NCI-H82 treated with DMSO at 0.1 percent for 48 hours (cell line): ENCODE results near the gene VPS51.

Experiments used
- DNase-seq: peaks from one replicate; lab custom pipeline; 2025; ENCODE audit not compliant: unreplicated experiment; lab: John Stamatoyannopoulos, UW

Gene VPS51

GRCh38 chr11:65071907-65072630 lies 23.9 kb upstream of the VPS51 start:
- no peak for DNase-seq

- no peak for DNase-seq
These were observed 23.4 kb upstream of the VPS51 start for GRCh38 chr11:65072631-65072966.

- DNase-seq = peak; percentile 6
These were observed 18.6 kb upstream of the VPS51 start for GRCh38 chr11:65077451-65077850.

DNA sequence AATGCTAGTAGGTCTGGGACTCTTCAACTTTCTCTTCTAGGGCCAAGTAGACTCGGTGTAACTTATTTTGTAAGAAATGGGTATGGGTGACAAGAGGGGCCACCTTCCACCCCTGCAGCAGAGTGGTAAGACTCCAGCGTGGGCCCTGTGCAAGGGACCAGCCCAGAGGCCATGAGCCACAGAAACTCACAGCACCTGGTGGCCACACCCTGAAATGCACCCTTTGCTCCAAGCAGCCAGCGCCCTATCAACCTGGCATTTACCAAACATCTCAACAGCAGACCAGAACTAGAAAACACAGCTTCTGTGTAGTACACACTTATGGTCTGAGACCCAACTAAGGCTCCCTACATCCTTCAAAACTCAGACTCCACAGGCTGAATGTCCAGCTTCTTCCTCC lies 17.9 kb upstream of the VPS51 start:
- peak; percentile 5 for DNase-seq

GRCh38 chr11:65078786-65079342 lies 17.1 kb upstream of the VPS51 start:
- no peak for DNase-seq

DNA sequence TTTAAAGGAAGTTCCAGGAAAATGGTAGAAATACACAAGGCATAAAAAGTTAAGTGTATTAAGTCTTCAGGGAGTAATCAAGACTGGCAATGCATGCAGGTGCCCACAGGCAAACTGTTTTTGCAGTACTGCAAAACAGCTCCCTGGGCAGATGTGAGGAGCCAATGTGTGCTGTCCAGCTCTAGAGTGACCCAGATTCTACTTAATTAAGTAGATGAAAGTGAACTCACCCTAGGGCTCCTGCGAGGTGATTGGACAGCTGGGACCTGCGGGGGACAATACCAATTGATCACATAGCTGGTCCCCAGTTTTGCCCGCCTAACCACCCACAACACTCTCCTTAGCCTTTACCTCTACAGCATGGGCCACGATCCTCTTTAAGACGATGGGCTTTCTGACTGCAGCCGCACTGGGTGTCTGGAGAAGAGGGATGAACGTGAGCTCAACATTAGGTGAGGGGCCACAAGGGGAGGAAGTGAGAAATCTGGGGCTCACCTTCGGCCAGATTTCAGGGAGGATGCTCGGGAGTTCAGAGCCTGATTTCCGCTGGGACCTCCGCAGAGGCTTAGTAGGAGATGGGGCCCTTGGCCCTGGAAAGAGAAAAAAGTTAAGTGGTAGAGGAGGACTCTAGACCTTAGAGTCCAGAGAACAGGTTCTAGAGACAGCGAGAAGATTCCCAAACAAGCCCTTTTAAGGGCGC lies 12.7 kb upstream of the VPS51 start:
- no peak for DNase-seq

DNA sequence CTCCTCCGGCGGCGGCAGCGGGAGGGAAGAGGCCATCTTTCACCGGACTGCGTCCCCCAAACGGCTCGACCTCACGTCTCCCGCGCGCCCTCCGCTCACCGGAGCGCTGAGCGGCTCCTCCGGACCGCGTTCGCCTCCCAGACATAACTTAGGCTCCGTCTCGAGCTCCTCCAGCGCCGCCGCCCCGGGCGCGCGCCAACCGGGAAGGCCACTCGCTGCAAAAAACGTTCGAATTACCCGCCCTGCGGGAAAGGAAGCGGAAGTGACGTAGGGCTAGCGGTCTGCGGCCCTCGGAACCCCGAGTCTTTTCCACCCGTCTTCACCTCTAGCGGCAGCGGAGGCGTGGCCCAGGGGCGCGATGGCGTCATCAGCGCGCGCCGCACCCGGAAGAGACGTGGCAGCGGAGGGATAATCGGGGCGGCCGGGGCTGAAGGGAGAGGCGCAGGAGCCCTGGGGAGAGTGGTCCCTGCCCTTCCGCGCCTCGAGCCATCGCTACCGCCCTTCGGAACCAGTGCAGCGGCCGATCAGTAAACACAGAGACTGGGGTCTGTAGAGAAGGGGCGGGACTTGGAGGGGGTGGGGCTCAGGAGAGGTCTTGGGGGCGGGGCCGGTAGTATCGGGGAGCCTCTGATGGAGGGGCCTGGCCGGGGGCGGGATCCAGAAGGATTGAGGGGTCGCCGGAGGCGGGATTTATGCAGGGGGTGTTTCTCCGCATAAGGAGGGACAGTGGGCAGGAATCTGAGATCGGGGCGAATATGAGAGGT lies 12.0 kb upstream of the VPS51 start, which contains the start of the genes CDCA5 and ZFPL1:
Gene CDCA5, minus strand, starts transcription at position 207 of the 764 bp plus-strand sequence. Its CDS starts 62 bp downstream, at position 145.
Gene ZFPL1, plus strand, starts transcription at position 389 of the 764 bp plus-strand sequence. CDS start 477 bp downstream, outside the sequence.
- DNase-seq = peak; percentile 69

DNA sequence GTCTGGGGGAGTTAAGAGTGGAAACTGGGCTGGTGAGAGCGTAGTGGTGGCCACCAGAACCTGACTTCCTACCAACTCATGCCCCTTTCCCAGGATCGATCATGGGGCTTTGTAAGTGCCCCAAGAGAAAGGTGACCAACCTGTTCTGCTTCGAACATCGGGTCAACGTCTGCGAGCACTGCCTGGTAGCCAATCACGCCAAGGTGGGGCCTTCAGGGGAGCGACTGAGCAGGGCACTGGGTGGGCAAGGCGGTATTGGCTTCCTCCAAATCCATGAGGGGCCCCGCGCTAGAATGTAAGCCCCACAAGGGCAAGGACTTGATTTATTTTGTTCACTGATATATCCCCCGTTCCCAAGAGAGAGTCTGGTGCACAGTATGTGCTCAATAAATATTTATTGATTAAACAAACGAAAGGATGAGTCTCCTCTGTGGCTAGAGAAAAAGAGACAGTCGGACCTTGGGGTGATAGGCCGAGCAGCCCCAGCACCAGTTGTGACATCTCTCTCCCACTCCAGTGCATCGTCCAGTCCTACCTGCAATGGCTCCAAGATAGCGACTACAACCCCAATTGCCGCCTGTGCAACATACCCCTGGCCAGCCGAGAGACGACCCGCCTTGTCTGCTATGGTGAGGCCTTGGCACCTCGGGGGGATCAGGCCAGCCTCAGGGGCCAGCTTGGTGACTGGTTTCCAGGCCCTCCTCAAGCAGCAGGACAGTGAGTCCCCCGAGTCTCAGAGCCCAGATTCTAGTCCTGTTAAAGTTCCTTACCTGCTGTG lies 11.2 kb upstream of the VPS51 start:
- DNase-seq = no peak

GRCh38 chr11:65085446-65085845 lies 10.6 kb upstream of the VPS51 start:
- no peak for DNase-seq

GRCh38 chr11:65086809-65087208 lies 9.2 kb upstream of the VPS51 start:
- DNase-seq = no peak

GRCh38 chr11:65087216-65087615 lies 8.8 kb upstream of the VPS51 start:
- DNase-seq = no peak

- no peak for DNase-seq
These were observed 8.2 kb upstream of the VPS51 start for GRCh38 chr11:65087827-65088226.

DNA sequence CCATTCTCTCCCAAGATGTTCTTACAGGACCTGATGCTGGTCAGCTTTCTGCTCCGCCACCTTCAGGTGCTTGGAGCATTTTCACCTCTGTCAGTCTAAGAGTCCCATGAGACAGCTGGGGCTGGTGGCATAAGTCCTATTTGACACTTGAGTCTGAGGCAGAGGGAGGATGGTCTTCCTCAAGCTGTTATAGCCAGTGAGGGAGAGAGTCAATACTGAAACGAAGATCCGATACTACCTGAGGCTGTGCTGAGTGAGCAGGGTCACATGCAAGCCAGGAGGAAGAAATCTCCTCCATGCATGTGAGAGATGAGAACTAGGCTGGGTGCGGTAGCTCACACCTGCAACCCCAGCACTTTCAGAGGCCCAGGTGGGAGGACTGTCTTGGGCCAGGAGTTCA lies 6.4 kb upstream of the VPS51 start:
- no peak for DNase-seq

- DNase-seq = no peak
These were observed 5.4 kb upstream of the VPS51 start for GRCh38 chr11:65090628-65091027.

DNA sequence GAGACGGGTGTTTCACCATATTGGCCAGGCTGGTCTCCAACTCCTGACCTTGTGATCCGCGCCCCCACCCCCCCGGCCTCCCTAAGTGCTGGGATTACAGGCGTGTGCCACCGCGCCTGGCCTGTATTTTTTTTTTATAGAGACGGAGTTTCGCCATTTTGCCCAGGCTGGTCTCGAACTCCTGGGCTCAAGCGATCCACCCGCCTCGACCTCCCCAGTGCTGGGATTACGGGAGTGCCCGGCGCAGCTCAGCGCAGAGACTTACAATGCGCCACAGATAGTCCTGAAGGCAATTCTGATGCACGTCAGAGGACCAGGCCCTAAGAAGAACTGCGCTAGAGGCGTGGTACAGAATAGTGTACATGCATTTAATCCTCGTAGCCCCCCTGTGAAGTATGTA lies 587 bp upstream of the VPS51 start:
- DNase-seq = no peak

GRCh38 chr11:65096926-65097325 lies 912 bp downstream of the VPS51 start:
- no peak for DNase-seq

DNA sequence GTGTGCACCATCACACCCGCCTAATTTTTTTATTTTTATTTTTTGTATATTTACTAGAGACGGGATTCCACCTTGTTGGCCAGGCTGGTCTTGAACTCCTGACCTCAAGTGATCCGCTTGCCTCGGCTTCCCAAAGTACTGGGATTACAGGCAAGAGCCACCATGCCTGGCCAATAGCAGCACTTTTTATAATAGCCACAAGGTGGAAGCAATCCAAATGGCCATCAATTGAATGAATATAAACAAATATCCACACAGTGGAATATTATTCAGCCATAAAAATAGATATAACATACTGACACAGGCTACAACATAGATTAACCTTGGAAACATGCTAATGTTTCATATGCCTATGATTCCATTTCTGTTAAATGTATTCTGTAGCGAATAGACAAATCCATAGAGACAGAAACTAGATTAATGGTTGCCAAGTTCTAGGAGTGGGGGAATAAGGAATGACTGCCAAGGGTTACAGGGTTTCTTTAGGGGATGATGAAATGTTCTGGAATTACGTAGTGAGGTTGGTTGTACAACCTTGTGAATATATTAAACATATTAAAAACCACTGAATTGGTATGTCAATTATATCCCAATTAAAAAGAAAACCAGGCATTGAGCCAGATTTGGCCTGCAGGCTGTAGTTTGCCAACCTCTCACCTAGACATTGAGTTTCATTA lies 4.8 kb downstream of the VPS51 start:
- DNase-seq = no peak

DNA sequence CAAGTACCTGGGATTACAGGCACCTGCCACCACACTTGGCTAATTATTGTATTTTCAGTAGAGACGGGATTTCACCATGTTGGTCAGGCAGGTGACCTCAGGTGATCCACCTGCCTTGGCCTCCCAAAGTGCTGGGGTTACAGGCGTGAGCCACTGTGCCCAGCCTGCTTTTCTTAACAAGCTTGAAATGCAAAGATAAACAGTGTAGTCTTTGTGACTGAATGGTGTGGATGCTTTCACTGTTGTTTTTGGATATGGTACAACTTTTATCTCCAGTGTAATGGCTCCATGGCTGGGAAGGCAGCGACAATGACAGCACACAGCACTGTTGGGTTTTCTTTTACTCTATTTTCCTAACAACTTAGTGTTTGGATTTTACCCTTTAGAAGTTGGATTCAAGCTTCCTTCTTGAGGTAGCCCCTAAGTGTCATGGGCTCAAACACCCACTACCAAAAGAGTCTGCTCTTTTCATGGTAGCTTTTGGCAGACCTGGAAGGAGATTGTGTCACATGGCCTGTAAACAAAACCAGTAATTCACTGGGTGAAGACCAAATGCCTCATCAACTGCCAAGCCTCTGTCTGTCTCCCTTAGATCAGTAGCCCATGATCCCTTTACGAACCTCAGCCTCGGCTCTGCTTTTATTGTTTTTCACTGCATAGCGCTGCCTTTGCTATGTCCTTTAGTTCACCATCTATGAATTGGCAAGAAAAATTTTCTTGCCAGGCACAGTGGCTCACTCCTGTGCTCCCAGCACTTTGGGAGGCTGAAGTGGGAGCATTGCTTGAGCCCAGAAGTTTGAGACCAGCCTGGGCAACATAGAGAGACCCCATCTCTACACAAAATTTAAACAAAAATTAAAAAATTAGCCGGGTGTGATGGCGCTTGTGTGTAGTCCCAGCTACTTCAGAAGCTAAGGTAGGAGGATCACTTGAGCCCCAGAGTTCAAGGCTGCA lies 6.4 kb downstream of the VPS51 start:
- DNase-seq = no peak

GRCh38 chr11:65103476-65103875 lies 7.5 kb downstream of the VPS51 start:
- DNase-seq = no peak
